ENCODE results near the gene VIPR2.

Gene VIPR2

GRCh38 chr7:159024280-159024951, 120.3 kb downstream of the VIPR2 start:
- no peak for DNase-seq

GRCh38 chr7:159023746-159024145, 120.9 kb downstream of the VIPR2 start:
- DNase-seq, result no peak

GRCh38 chr7:159023206-159023605, 121.5 kb downstream of the VIPR2 start:
- no peak for DNase-seq

- DNase-seq, result no peak
Observed at GRCh38 chr7:159022238-159022993, 122.3 kb downstream of the VIPR2 start.

GRCh38 chr7:159020987-159021386, 123.7 kb downstream of the VIPR2 start:
- DNase-seq, result no peak

- no peak for DNase-seq
Observed at GRCh38 chr7:159019111-159019510, 125.6 kb downstream of the VIPR2 start.

GRCh38 chr7:159017741-159018140, 126.9 kb downstream of the VIPR2 start:
- DNase-seq, result no peak

GRCh38 chr7:159017210-159017609, 127.5 kb downstream of the VIPR2 start:
- DNase-seq, result no peak

GRCh38 chr7:159016591-159016990, 128.1 kb downstream of the VIPR2 start:
- DNase-seq, result no peak

GRCh38 chr7:159015454-159016410, 128.9 kb downstream of the VIPR2 start:
- peak; percentile 70 for DNase-seq

GRCh38 chr7:159015081-159015453, 129.6 kb downstream of the VIPR2 start:
- no peak for DNase-seq

- no peak for DNase-seq
Observed at GRCh38 chr7:159014297-159015062, 130.2 kb downstream of the VIPR2 start.

- no peak for DNase-seq
Observed at GRCh38 chr7:159013825-159014289, 130.8 kb downstream of the VIPR2 start.

GRCh38 chr7:159013181-159013690, 131.4 kb downstream of the VIPR2 start:
- DNase-seq, result no peak

- no peak for DNase-seq
Observed at GRCh38 chr7:159012353-159013069, 132.2 kb downstream of the VIPR2 start.

- no peak for DNase-seq
Observed at GRCh38 chr7:159011722-159012022, 133.0 kb downstream of the VIPR2 start.

GRCh38 chr7:159010937-159011721, 133.5 kb downstream of the VIPR2 start:
- DNase-seq, result no peak

- DNase-seq, result no peak
Observed at GRCh38 chr7:159010411-159010810, 134.3 kb downstream of the VIPR2 start.

- DNase-seq, result no peak
Observed at GRCh38 chr7:159009951-159010350, 134.7 kb downstream of the VIPR2 start.

- DNase-seq, result no peak
Observed at GRCh38 chr7:159008417-159008816, 136.2 kb downstream of the VIPR2 start.

Measured in right kidney (tissue), 1 donor.